HepG2 (cell line): Measurements from ENCODE around the gene PEX11B.

Source experiments
- XBP1 ChIP-seq: sonication (generic); formaldehyde crosslinking; IDR thresholded peaks from 2 replicates; pipeline ENCODE4 v1.5.0; 2020; ENCODE audit warnings: missing genetic modification reagents
- TF ChIP-seq, protein P1 (sequence below): sonication (generic); formaldehyde crosslinking; IDR thresholded peaks from 2 replicates; pipeline ENCODE4 v1.5.0; 2020; ENCODE audit warnings: mild to moderate bottlenecking, missing genetic modification reagents, moderate library complexity

DNA sequence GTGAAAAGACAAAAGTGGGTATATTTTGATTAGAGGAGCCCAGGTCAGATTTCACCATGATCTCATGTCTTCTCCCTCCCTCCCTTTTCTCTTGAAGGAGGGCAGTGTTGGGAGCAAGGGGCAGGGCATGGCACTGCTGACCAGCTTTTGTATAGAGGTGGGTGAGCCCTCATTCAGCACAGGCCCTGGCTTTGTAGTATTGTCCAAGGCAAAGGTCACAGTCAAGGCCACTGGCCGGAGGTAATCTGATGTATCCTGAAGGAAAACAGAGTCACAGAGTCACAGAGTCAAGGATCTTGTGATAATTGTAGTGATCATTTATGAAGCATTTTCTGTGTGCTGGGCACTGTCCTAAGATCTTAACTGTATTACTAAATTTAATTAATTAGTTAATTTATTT lies 20.5 kb downstream of the PEX11B start:
- no peak for TF ChIP-seq XBP1 (CRISPR knock-in tag)
- TF ChIP-seq, protein P1, sequence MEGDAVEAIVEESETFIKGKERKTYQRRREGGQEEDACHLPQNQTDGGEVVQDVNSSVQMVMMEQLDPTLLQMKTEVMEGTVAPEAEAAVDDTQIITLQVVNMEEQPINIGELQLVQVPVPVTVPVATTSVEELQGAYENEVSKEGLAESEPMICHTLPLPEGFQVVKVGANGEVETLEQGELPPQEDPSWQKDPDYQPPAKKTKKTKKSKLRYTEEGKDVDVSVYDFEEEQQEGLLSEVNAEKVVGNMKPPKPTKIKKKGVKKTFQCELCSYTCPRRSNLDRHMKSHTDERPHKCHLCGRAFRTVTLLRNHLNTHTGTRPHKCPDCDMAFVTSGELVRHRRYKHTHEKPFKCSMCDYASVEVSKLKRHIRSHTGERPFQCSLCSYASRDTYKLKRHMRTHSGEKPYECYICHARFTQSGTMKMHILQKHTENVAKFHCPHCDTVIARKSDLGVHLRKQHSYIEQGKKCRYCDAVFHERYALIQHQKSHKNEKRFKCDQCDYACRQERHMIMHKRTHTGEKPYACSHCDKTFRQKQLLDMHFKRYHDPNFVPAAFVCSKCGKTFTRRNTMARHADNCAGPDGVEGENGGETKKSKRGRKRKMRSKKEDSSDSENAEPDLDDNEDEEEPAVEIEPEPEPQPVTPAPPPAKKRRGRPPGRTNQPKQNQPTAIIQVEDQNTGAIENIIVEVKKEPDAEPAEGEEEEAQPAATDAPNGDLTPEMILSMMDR (CRISPR knock-in tag): no peak
